Effector CD4-positive, alpha-beta T cell (primary cell): ENCODE measurements around the gene TBPL2.
"Not testable (repeated sequence)": the region's sequence is repeated elsewhere in the genome, so short reads cannot be mapped to it uniquely, and the experiment has no call there.

Experiments
- DNase-seq: peaks from one replicate; pipeline ENCODE4 v3.0.0-alpha.2; 2020

Gene TBPL2

GRCh38 chr14:55438066-55438683 is 2.2 kb downstream of the TBPL2 start:
- DNase-seq, result no peak

DNA sequence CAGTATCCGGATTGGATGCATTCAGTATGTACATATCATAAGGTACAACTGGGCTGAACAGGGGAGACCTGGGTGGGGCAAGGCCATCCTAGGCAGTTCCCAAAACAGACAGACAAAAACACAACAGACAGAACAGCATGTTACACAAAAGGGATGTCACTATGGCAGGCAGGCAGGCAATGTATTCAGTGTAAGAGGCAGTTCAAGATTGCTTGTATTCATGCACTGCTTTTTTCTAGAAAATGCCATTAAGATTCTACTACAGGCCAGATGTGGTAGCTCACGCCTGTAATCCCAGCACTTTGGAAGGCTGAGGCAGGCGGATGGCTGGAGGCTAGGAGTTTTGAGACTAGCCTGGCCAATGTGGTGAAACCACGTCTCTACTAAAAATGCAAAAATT is 3.5 kb downstream of the TBPL2 start:
- no peak for DNase-seq

- no peak for DNase-seq
Observed at GRCh38 chr14:55436519-55436918, 3.9 kb downstream of the TBPL2 start.

- no peak for DNase-seq
Observed at GRCh38 chr14:55434805-55435174, 5.6 kb downstream of the TBPL2 start.

GRCh38 chr14:55433880-55434804 is 6.3 kb downstream of the TBPL2 start:
- DNase-seq, result no peak

DNA sequence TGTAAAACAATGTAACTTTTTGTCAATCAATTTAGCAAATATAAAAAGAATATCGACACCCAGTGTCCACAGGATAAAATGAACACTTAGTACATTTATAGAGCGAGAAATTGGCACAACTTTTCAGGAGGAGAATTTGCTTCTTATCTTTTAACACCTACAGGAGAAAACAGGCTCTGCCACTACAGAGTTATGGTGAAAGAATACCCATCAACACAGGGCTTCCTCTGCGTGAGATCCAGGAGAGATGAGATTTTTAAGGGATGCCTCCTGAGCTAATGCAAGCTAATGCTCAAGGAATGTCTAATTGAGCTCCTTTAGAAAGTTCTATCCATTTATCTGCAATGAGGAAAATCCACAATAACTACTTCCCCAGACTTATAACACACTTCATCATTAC is 7.8 kb downstream of the TBPL2 start:
- DNase-seq, result no peak

GRCh38 chr14:55430024-55430690 is 10.3 kb downstream of the TBPL2 start:
- peak; percentile 42 for DNase-seq

- DNase-seq, result no peak
Observed at GRCh38 chr14:55427439-55427838, 13.0 kb downstream of the TBPL2 start.

DNA sequence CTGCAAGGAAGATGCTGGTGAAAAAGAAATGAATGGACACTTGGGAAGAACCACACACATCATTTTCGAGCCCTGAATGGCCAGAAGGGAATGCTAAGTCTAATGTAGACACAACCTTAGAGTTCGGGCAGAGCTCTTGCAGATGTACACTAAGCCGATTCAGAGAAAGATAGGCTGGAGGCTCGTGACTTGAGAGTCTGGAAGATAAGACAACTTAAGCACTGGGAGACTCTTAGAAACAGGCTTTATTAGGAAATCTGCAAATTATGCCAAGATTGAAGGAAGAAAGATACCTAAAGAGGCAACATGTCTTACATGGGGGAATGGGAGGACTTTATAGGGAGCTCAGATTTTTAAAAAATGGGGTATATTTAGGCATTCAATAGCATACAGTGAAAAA is 13.5 kb downstream of the TBPL2 start:
- DNase-seq, result no peak

DNA sequence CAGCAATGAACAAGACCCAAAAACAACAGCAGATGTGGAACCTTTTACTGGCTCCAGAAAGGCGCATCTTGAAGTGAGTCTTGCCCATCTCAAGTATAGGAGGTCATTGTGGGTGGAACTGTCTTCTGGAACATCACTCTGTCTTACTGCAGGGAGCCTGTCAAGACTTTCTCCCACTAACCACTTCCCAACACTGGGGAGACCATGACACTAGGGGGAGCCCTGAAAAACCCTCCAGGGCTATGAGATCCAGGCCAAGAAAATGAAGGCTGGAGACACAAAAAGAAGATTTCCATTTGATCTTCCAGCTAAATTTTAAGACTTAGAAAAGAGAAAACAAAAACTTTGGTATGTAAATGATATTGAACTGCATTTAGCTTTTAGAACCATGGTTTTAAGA is 15.3 kb downstream of the TBPL2 start:
- DNase-seq, result no peak

DNA sequence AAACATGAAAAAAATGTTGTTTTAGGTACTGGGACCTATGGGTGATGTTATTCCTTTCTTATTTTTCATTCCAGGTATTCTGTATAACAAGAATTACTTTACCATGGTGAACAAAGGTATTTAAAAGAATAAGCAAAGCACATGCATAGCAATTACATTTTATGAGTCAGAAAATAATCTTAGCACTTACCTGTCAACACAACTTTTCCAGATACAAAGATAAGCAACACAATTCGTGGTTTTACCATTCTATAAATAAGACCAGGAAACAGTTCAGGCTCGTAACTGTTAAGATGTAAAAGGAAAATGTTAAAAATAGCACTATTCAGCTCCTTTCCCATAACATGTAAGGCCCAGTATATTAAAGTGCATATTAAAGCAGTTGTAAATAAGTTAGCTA is 16.4 kb downstream of the TBPL2 start:
- no peak for DNase-seq

DNA sequence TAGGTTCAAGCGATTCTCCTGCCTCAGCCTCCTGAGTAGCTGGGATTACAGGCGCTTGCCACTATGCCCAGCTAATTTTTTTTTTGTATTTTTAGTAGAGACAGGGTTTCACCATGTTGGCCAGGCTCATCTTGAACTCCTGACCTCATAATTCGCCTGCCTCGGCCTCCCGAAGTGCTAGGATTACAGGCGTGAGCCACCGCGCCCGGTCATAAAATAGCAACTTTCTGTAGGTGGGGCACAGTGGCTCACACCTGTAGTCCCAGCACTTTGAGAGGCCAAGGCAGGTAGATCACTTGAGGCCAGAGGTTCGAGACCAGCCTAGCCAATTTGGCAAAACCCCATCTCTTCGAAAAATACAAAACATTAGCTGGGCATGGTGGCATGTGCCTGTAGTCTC is 18.1 kb downstream of the TBPL2 start:
- not testable (repeated sequence) for DNase-seq

DNA sequence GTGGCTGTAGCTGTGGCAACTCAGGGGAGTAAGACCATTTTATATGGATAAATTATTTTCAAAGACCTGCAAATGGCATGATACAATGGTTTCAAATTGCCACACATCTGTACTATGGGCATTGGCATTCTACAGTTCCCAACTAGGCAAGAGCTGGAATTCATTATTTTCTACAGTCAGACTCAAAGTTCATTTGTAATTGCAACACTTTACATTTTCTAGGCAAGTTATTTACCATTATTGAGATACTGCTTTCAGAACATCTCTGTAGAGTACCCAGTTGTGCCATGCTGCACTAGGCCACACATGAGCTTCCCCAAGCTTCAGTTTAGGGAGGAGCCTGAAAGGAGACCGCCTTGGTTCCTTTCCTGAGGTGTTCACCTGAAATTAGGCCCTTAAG is 20.8 kb downstream of the TBPL2 start:
- no peak for DNase-seq

DNA sequence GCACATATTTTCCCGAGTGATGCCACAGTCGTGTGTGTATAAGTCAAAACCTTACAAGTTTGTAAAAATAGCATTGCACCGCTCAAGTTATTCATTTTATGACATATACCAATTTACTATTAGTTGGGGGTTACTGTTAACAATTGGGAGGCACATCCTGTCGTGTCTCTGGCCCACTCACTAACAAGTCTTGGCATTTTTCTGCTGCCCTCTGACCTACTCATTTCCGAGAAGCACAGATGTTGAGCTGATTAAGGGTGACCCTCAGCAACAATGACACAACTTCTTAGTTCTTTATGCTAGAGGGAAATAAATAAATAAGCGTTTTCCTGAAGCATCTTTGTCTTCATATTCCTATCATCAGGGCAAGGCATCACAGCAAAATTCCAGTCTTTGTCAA is 22.0 kb downstream of the TBPL2 start:
- DNase-seq, result no peak

DNA sequence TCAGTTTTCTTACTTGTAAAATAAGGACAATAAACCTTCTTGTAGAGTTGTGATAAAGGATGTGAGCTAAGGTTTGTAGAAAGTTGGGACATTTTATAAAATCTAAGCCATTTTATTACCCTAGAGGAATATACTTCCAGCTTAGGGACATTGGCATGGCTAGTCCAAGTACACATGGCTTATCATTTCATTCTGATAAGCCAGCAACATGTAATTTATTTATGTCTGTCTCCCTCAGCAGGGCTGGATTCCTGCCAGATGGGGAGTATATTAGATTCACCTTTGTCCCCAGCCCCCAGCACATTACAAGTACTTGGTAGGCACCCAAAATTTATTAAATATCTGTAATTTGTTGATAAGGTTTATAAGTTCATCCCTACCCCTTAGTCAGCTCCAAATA is 22.5 kb downstream of the TBPL2 start:
- DNase-seq, result no peak

DNA sequence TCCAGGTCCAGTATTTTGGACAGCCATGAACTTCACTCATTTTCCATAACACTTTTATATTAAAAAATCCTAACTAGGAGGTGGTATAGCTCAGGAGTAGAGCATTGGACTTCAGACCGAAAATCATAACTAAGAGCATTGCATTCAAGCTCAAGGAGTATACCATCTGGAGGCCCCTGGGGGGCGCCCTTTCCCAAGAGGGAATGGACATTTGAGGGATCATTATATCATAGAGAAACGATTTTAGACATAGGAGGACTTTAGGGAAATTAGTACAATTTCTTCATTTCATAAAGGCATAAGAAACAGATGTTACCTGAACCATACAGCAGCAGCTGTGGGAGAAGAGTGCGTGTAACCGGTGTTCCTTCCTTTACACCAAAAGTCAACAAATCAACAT is 23.6 kb downstream of the TBPL2 start:
- no peak for DNase-seq

DNA sequence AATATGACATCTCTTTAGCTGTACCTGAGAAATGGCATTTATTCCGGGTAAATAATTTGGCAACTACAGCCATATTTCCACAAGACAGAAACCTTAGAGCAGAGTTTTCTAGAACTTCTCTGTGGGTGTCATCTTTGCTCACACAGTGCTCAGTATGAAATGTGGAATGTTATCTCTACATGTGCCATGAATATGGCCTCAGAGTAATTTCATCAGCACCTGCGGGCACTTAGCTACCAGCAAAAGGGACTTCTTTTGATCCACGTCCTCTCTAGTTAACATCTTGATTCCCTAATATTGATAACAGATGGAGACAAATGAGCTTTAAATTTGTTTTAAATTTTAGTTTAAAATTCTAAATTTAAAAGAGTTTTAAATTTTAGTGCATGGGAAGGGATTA is 25.9 kb downstream of the TBPL2 start:
- DNase-seq, result no peak

- no peak for DNase-seq
Observed at GRCh38 chr14:55412676-55413075, 27.7 kb downstream of the TBPL2 start.

DNA sequence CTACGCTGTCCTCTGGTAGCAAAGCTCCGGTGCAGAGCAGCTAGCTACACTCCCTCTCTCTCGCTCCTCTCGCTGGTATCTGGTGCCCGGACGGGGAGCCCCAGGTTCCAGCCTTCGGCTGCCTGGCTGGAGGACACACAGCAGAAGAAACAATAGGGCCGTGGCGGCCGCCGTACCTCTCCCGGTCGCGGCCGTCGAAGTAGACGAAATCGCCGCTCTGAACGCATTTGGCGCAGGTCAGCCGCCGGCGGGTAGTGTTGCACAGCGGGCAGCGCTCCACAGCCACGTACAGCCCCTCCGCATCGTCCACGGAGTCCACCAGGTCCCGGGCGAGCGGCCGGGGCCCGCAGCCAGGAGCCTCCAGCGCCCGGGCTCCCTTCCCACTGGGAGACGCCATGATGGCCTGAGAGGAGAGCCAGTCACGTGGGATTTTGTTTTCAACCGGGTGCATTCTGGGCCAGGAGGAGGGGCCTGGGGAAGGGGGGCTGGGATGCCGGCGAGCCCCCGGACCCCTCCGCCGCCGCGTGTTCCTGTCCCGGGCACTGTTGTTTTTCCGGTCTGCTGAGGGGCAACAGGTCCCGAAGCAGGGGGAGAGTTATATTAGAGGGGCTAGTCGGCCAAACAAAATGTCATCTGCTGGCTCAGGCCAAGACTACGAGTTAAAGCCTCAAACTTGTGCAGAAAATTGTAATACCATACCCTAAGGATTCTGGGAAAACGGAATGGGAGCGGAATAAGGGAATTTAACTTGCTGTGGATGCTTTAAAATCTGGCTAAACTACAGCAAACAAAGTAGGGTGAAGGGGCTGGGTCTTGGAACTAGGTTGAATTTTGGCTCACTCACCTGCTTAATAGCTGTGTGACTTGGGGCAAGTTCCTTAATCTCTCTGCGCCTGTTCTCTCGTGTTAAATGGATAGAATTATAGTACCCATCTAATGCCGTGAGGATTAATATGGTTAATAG is 28.7 kb downstream of the TBPL2 start, which contains the start of gene ATG14:
ATG14 (minus strand) TSS at position 405 of the 964 bp plus-strand sequence; CDS start at position 397, 8 bp downstream.
- DNase-seq, result peak; percentile 61

DNA sequence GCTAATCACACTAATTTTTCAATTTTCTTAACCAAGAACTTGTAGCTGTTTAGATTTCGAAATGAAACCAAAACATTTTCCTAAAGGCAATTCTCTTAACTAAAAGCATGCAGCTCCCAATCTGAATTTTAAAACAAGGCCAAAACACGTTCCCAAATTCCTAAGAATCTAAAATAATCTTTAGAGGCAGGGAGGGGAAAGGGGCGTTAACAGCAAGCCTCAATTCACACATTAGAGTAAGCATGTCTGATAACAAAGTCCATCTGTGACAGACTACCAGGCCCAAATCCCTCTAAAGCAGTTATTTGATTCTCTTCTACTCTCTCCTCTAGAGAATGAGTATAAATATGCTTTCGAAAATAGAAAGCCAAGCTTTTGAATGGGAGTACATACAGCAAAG is 29.5 kb downstream of the TBPL2 start:
- DNase-seq, result no peak

GRCh38 chr14:55404173-55404854 is 36.1 kb downstream of the TBPL2 start:
- DNase-seq, result no peak

GRCh38 chr14:55401751-55402150 is 38.7 kb downstream of the TBPL2 start:
- no peak for DNase-seq
